GM23338 (cell line): ENCODE results near the gene KPNA6. TPM values are rescaled to one million over a fixed set of nuclear protein-coding genes. Genes with fewer than 3 reads are reported as not detected.

Experiments
- ATAC-seq: fragments of 200-7000 bp; cut with Tn5 transposase; 3 replicates; pipeline ENCODE4 v1.9.1; 2020
- DNase-seq: peaks from one replicate; pipeline ENCODE4 v3.0.0-alpha.2; 2015; ENCODE audit warnings: low spot score
- H2AFZ ChIP-seq: fragments of 200-600 bp; sonication (generic); 2 replicates; pipeline ENCODE4 v1.8.0; 2016; ENCODE audit warnings: antibody characterized with exemption, mild to moderate bottlenecking, moderate library complexity
- H3F3A ChIP-seq: fragments of 200-600 bp; sonication (generic); replicated peaks from 2 replicates; pipeline ENCODE4 v1.8.0; 2017; ENCODE audit warnings: antibody characterized with exemption, mixed run types, low read depth
- H3K27ac ChIP-seq: fragments of 200-600 bp; sonication (generic); 2 replicates; pipeline ENCODE4 v1.6.1; 2016; ENCODE audit warnings: low read depth
- H3K27me3 ChIP-seq: fragments of 200-600 bp; sonication (generic); 2 replicates; pipeline ENCODE4 v1.8.0; 2016; ENCODE audit warnings: mild to moderate bottlenecking, mixed run types, moderate library complexity; ENCODE audit not compliant: insufficient read depth
- H3K36me3 ChIP-seq: fragments of 200-600 bp; sonication (generic); 2 replicates; pipeline ENCODE4 v1.8.0; 2016; ENCODE audit warnings: mild to moderate bottlenecking; ENCODE audit not compliant: insufficient read depth
- H3K4me1 ChIP-seq: fragments of 200-600 bp; sonication (generic); 2 replicates; pipeline ENCODE4 v1.8.0; 2016; ENCODE audit warnings: mild to moderate bottlenecking, moderate library complexity; ENCODE audit not compliant: insufficient read depth
- H3K4me2 ChIP-seq: fragments of 200-600 bp; sonication (generic); 2 replicates; pipeline ENCODE4 v1.7.1; 2017; ENCODE audit warnings: mixed run types
- H3K4me3 ChIP-seq: fragments of 200-600 bp; sonication (generic); 2 replicates; pipeline ENCODE4 v1.6.1; 2016; ENCODE audit warnings: mixed run types
- H3K79me2 ChIP-seq: fragments of 200-600 bp; sonication (generic); replicated peaks from 2 replicates; pipeline ENCODE4 v1.8.0; 2017; ENCODE audit warnings: mild to moderate bottlenecking; ENCODE audit not compliant: insufficient read depth
- H3K9me2 ChIP-seq: fragments of 200-600 bp; sonication (generic); 2 replicates; pipeline ENCODE4 v1.8.0; 2017; ENCODE audit not compliant: insufficient read depth
- H4K20me1 ChIP-seq: fragments of 200-600 bp; sonication (generic); replicated peaks from 2 replicates; pipeline ENCODE4 v1.8.0; 2017; ENCODE audit warnings: mild to moderate bottlenecking; ENCODE audit not compliant: insufficient read depth
- H3K27ac Mint-ChIP-seq: 2 replicates; pipeline ENCODE4 v1.8.0; 2020; ENCODE audit warnings: inconsistent platforms, mild to moderate bottlenecking, moderate library complexity, mixed read lengths
- H3K27me3 Mint-ChIP-seq: 3 replicates; pipeline ENCODE4 v1.8.0; 2022; ENCODE audit warnings: low read depth, mild to moderate bottlenecking, moderate library complexity, mixed read lengths, inconsistent platforms; ENCODE audit not compliant: insufficient read depth, poor library complexity
- H3K36me3 Mint-ChIP-seq: 3 replicates; pipeline ENCODE4 v1.8.0; 2021; ENCODE audit warnings: low read depth, mild to moderate bottlenecking, inconsistent platforms, moderate library complexity, mixed read lengths
- H3K4me1 Mint-ChIP-seq: 3 replicates; pipeline ENCODE4 v1.8.0; 2020; ENCODE audit warnings: mild to moderate bottlenecking, inconsistent platforms, mixed read lengths
- H3K4me3 Mint-ChIP-seq: 3 replicates; pipeline ENCODE4 v1.8.0; 2021; ENCODE audit warnings: moderate library complexity, mild to moderate bottlenecking, inconsistent platforms, mixed read lengths
- H3K9me3 Mint-ChIP-seq: 3 replicates; pipeline ENCODE4 v1.8.0; 2020; ENCODE audit warnings: moderate library complexity, mild to moderate bottlenecking, inconsistent platforms, mixed read lengths
- CREB1 ChIP-seq: fragments of 250-450 bp; sonication (Bioruptor Pico); IDR thresholded peaks from 2 replicates; pipeline ENCODE4 v1.5.0; 2020; ENCODE audit warnings: low read depth, mild to moderate bottlenecking, moderate library complexity
- CTCF ChIP-seq, 2 experiments: fragments of 200-600 bp in 1 of 2; sonication (generic) in 1 of 2; conservative IDR thresholded peaks; 2 replicates each; pipeline versions ENCODE4 v1.5.1 to v1.6.1; 2016 to 2017; ENCODE audit warnings: antibody characterized with exemption in 2 of 2, low read depth in 2 of 2, mild to moderate bottlenecking in 2 of 2, moderate library complexity in 1 of 2
- ETS1 ChIP-seq: IDR thresholded peaks from 2 replicates; pipeline ENCODE4 v1.6.1; 2016; ENCODE audit warnings: antibody characterized with exemption
- EZH2 ChIP-seq: fragments of 200-600 bp; sonication (generic); IDR thresholded peaks from one replicate; pipeline ENCODE4 v1.8.0; 2017; ENCODE audit warnings: antibody characterized with exemption, mild to moderate bottlenecking, low read depth; ENCODE audit not compliant: unreplicated experiment
- EZH2phosphoT487 ChIP-seq: fragments of 200-600 bp; sonication (generic); IDR thresholded peaks from one replicate; pipeline ENCODE4 v1.8.1; 2018; ENCODE audit warnings: antibody characterized with exemption; ENCODE audit not compliant: unreplicated experiment
- JUNB ChIP-seq: IDR thresholded peaks from one replicate; pipeline ENCODE4 v1.6.1; 2016; ENCODE audit warnings: antibody characterized with exemption; ENCODE audit not compliant: unreplicated experiment
- NANOG ChIP-seq: IDR thresholded peaks from 2 replicates; pipeline ENCODE4 v1.6.1; 2016; ENCODE audit warnings: antibody characterized with exemption, borderline replicate concordance
- POLR2AphosphoS5 ChIP-seq: IDR thresholded peaks from 2 replicates; pipeline ENCODE4 v1.6.1; 2016; ENCODE audit warnings: antibody characterized with exemption, low read depth
- REST ChIP-seq: IDR thresholded peaks from one replicate; pipeline ENCODE4 v1.6.1; 2018; ENCODE audit warnings: antibody characterized with exemption; ENCODE audit not compliant: unreplicated experiment
- STAT1 ChIP-seq: IDR thresholded peaks from one replicate; pipeline ENCODE4 v1.6.1; 2016; ENCODE audit warnings: antibody characterized with exemption; ENCODE audit not compliant: unreplicated experiment
- ZNF114 ChIP-seq: fragments of 250-450 bp; sonication (Bioruptor Pico); IDR thresholded peaks from 2 replicates; pipeline ENCODE4 v1.5.0; 2020; ENCODE audit warnings: mild to moderate bottlenecking, moderate library complexity
- ZNF331 ChIP-seq: fragments of 250-450 bp; sonication (Bioruptor Pico); IDR thresholded peaks from 2 replicates; pipeline ENCODE4 v1.5.0; 2020; ENCODE audit warnings: low read depth, mild to moderate bottlenecking, moderate library complexity
- ZNF462 ChIP-seq: fragments of 250-450 bp; sonication (Bioruptor Pico); IDR thresholded peaks from 2 replicates; pipeline ENCODE4 v1.5.0; 2020; ENCODE audit warnings: mild to moderate bottlenecking, moderate library complexity
- polyA plus RNA-seq: library from polyadenylated mRNA; unstranded; fragments of >200 nt; fragmentation: Nextera tagmentation; extraction: Ambion mirVana; gene quantifications from 2 replicates; pipeline ENCODE4 v1.2.1, GENCODE V29; 2016
- total RNA-seq: library from RNA; depleted of rRNA; stranded (reverse); fragments of >200 nt; shearing (Covaris generic); gene quantifications from 2 replicates; pipeline ENCODE4 v1.2.3, GENCODE V29; 2014

Gene KPNA6
- total and polyA plus RNA-seq, 2 experiments from 2014 or later = 28.6 to 72.2 TPM

- Mint-ChIP-seq H3K36me3 (peaks cover 9% of the 10 kb centered on the region; the same call in 2 of the 3 replicates), H3K4me3 (no peak overlapping the region), H3K27me3 (peaks cover 6% of the 10 kb centered on the region), H3K4me1 (peaks cover 12% of the 10 kb centered on the region; the same call in 2 of the 3 replicates), H3K9me3 (no peaks in the 10 kb centered on the region), H3K27ac (no peak overlapping the region; the same call in 1 of the 2 replicates)
- Histone ChIP-seq H3K4me2 (no peak overlapping the region), H3F3A (peaks cover 13% of the 10 kb centered on the region), H3K4me1 (no peaks in the 10 kb centered on the region), H3K27me3 (no peaks in the 10 kb centered on the region), H4K20me1 (peaks cover 69% of the 10 kb centered on the region), H3K9me2 (no peaks in the 10 kb centered on the region), H3K79me2 (peaks cover 95% of the 10 kb centered on the region), H3K36me3 (no peaks in the 10 kb centered on the region), H2AFZ (no peak overlapping the region), H3K4me3 (no peak overlapping the region), H3K27ac (no peak overlapping the region)
- no peak for DNase-seq
- ATAC-seq = no peak
- TF ChIP-seq CREB1 (CRISPR knock-in tag) (no peak), ZNF114 (CRISPR knock-in tag) (no peak), EZH2phosphoT487 (no peak), CTCF (conservative IDR thresholded peaks at IDR 0.05; ENCODE audit: low read depth in 2 of 2) (no peak), EZH2 (no peak), ZNF331 (CRISPR knock-in tag) (no peak), POLR2AphosphoS5 (no peak), ETS1 (no peak), JUNB (no peak), NANOG (no peak), ZNF462 (CRISPR knock-in tag) (no peak), STAT1 (no peak), REST (no peak)
Observed at GRCh38 chr1:32112806-32113375, 5.0 kb downstream of the KPNA6 start.
